Measurements from ENCODE around the gene TMEM121.
A peak's percentile ranks its signal among the peaks of the same experiment; 100 is the strongest.

Gene TMEM121

GRCh38 chr14:105487986-105488777 is 38.2 kb upstream of the TMEM121 start:
- Histone ChIP-seq H3K4me1 (ENCODE audit: low read length) (peaks cover 33% of the 10 kb centered on the region), H4K20me1 (ENCODE audit: insufficient read depth, low read length) (peaks cover 11% of the 10 kb centered on the region), H3K27me3 (ENCODE audit: low read depth, low read length) (peaks cover 9% of the 10 kb centered on the region), H3K36me3 (replicated peaks; ENCODE audit: low read depth, low read length) (peaks cover 3% of the 10 kb centered on the region), H3K9ac (ENCODE audit: low read length) (peak overlapping the region; percentile 97), H3K27ac (ENCODE audit: low read length) (peak overlapping the region; percentile 58), H2AFZ (ENCODE audit: low read depth, low read length) (no peak overlapping the region), H3K9me3 (ENCODE audit: insufficient read depth, low read length) (no peaks in the 10 kb centered on the region), H3K4me3 (ENCODE audit: low read length) (peak overlapping the region; percentile 92), H3K79me2 (ENCODE audit: low read length) (peaks cover 21% of the 10 kb centered on the region), H3K4me2 (ENCODE audit: low read length) (peak overlapping the region; percentile 93)
- peak; percentile 7; the same call in 1 of the 2 replicates for TF ChIP-seq CTCF (IDR thresholded peaks at IDR 0.05; ENCODE audit: low read depth, low read length)
- no peak for TF ChIP-seq EZH2phosphoT487 (IDR thresholded peaks at IDR 0.05; ENCODE audit: low read depth)

GRCh38 chr14:105488781-105489541 is 37.4 kb upstream of the TMEM121 start:
- peak overlapping the region; percentile 93 for H3K4me2 ChIP-seq (ENCODE audit: low read length)
- peak overlapping the region; percentile 63 for H3K27ac ChIP-seq (ENCODE audit: low read length)
- H3K27me3 ChIP-seq (ENCODE audit: low read depth, low read length) = peaks cover 9% of the 10 kb centered on the region

GRCh38 chr14:105489542-105490266 is 36.7 kb upstream of the TMEM121 start:
- H3K4me3 ChIP-seq (ENCODE audit: low read length) = peak overlapping the region; percentile 92
- H2AFZ ChIP-seq (ENCODE audit: low read depth, low read length) = no peak overlapping the region
- peak overlapping the region; percentile 86 for H3K9ac ChIP-seq (ENCODE audit: low read length)
- H3K27ac ChIP-seq (ENCODE audit: low read length) = peak overlapping the region; percentile 63
- peaks cover 11% of the 10 kb centered on the region for H4K20me1 ChIP-seq (ENCODE audit: insufficient read depth, low read length)
- H3K4me2 ChIP-seq (ENCODE audit: low read length) = peak overlapping the region; percentile 93
- H3K9me3 ChIP-seq (ENCODE audit: insufficient read depth, low read length) = no peaks in the 10 kb centered on the region
- peaks cover 3% of the 10 kb centered on the region for H3K36me3 ChIP-seq (replicated peaks; ENCODE audit: low read depth, low read length)
- peaks cover 33% of the 10 kb centered on the region for H3K4me1 ChIP-seq (ENCODE audit: low read length)
- H3K79me2 ChIP-seq (ENCODE audit: low read length) = peaks cover 21% of the 10 kb centered on the region
- peaks cover 9% of the 10 kb centered on the region for H3K27me3 ChIP-seq (ENCODE audit: low read depth, low read length)
- TF ChIP-seq CTCF (IDR thresholded peaks at IDR 0.05; ENCODE audit: low read depth, low read length) (peak; percentile 70), EZH2phosphoT487 (IDR thresholded peaks at IDR 0.05; ENCODE audit: low read depth) (no peak)

More at GRCh38 chr14:105488781-105489541, 37.4 kb upstream of the TMEM121 start:
- Histone ChIP-seq H3K36me3 (replicated peaks; ENCODE audit: low read depth, low read length) (peaks cover 3% of the 10 kb centered on the region), H3K79me2 (ENCODE audit: low read length) (peaks cover 21% of the 10 kb centered on the region), H3K9ac (ENCODE audit: low read length) (peak overlapping the region; percentile 86), H3K4me3 (ENCODE audit: low read length) (peak overlapping the region; percentile 92), H3K9me3 (ENCODE audit: insufficient read depth, low read length) (no peaks in the 10 kb centered on the region), H3K4me1 (ENCODE audit: low read length) (peaks cover 33% of the 10 kb centered on the region), H2AFZ (ENCODE audit: low read depth, low read length) (no peak overlapping the region), H4K20me1 (ENCODE audit: insufficient read depth, low read length) (peaks cover 11% of the 10 kb centered on the region)
- TF ChIP-seq CTCF (IDR thresholded peaks at IDR 0.05; ENCODE audit: low read depth, low read length) = no peak
- no peak for TF ChIP-seq EZH2phosphoT487 (IDR thresholded peaks at IDR 0.05; ENCODE audit: low read depth)

Data from OCI-LY3 (cell line).